Aorta (tissue), 5 donors: ENCODE results near the gene NFKBIZ. TPM values are rescaled to one million over a fixed set of nuclear protein-coding genes. Genes with fewer than 3 reads are reported as not detected.

Experiments used
- ATAC-seq: fragments of 200-7000 bp; cut with Tn5 transposase; one replicate; pipeline ENCODE4 v1.9.1; 2022; ENCODE audit warnings: moderate library complexity; ENCODE audit not compliant: low FRiP score
- DNase-seq, 2 donors: peaks; one replicate each; pipeline ENCODE4 v3.0.0-alpha.2; 2020
- H3K27ac ChIP-seq, 2 donors: one replicate each; pipeline ENCODE4 v1.5.1; 2013; ENCODE audit warnings: low read length in 2 of 2, mild to moderate bottlenecking in 2 of 2, moderate library complexity in 2 of 2, control low read depth in 1 of 2, inconsistent platforms in 1 of 2, low read depth in 1 of 2
- H3K27me3 ChIP-seq, 2 donors: one replicate each; pipeline ENCODE4 v1.6.1; 2013; ENCODE audit warnings: control low read depth in 1 of 2, low read length in 1 of 2, mild to moderate bottlenecking in 1 of 2, moderate library complexity in 1 of 2; ENCODE audit not compliant: insufficient read depth in 2 of 2, control insufficient read depth in 1 of 2
- H3K36me3 ChIP-seq, 2 donors: one replicate each; pipeline ENCODE4 v1.6.1; 2013; ENCODE audit warnings: control low read depth in 1 of 2, low read length in 1 of 2, mild to moderate bottlenecking in 1 of 2; ENCODE audit not compliant: insufficient read depth in 2 of 2, control insufficient read depth in 1 of 2
- H3K4me1 ChIP-seq, 2 donors: one replicate each; pipeline ENCODE4 v1.6.1; 2013; ENCODE audit warnings: low read length in 2 of 2, control low read depth in 1 of 2, mild to moderate bottlenecking in 1 of 2, moderate library complexity in 1 of 2; ENCODE audit not compliant: insufficient read depth in 2 of 2, control insufficient read depth in 1 of 2
- H3K4me3 ChIP-seq, 2 donors: one replicate each; pipeline ENCODE4 v1.5.1; 2013; ENCODE audit warnings: low read length in 2 of 2, control low read depth in 1 of 2, mild to moderate bottlenecking in 1 of 2
- H3K9me3 ChIP-seq: one replicate; pipeline ENCODE4 v1.6.1; 2013; ENCODE audit warnings: mild to moderate bottlenecking, low read length; ENCODE audit not compliant: control insufficient read depth
- WGBS, 2 donors: extraction: QIAGEN DNeasy Blood & Tissue Kit; methylation state at CpG; one replicate each; pipeline ENCODE4 v1.1.7; 2013; 5-methylcytosine and 5-hydroxymethylcytosine counted together
- intact Hi-C, 2 donors: fragments of 100-400 bp; cut with DNase I; formaldehyde crosslinking; loops; one replicate each; pipeline versions ENCODE4 v1.14.2 to v1.15.0; 2022
- polyA plus RNA-seq, 2 donors: library from polyadenylated mRNA; stranded (reverse); fragments of 200-250 nt; gene quantifications; one replicate each; pipeline ENCODE4 v1.2.3, GENCODE V29; 2013
- total RNA-seq, 2 donors: library from RNA; stranded (reverse); fragmentation: NEBNext Ultra II Directional; extraction: Animal tissue kit (Norgen Biotek cat#: 25700); gene quantifications; one replicate each; pipeline ENCODE4 v1.2.1, GENCODE V29; 2021
- donor health status: healthy with polysubstance abuse.
- donor health status: Bipolar disorder and iron deficiency.
- donor health status: DM: no; HTN: no; CAD: no.
- donor health status: DM: no; HTN: no; CAD: no.
- donor health status: DM: yes; HTN: yes; CAD: no.

The NFKBIZ gene
- total and polyA plus RNA-seq, 4 donors, result 6.5 to 198 (median 87.3) TPM

GRCh38 chr3:101819649-101820206, 29.6 kb upstream of the NFKBIZ start:
- Histone ChIP-seq H3K4me1 (no peaks in the 10 kb centered on the region), H3K27me3 (no peaks in the 10 kb centered on the region), H3K9me3 (no peaks in the 10 kb centered on the region), H3K36me3 (peaks cover 0 to 4% of the 10 kb centered on the region in 2 donors), H3K4me3 (no peak overlapping the region), H3K27ac (no peak overlapping the region)
- no peak for DNase-seq
- ATAC-seq, result no peak
- intact Hi-C loops, result loop anchor here in 1 of 2 donors (10.0 kb wide), 1 partner anchor 715 kb away; no protein-coding TSS in a partner anchor
- WGBS, 2 donors, result 93 to 95% methylated on average over 2 of the region's 2 CpGs

- no peak overlapping the region for H3K27ac ChIP-seq
- no peaks in the 10 kb centered on the region for H3K27me3 ChIP-seq
- DNase-seq, result no peak
- peaks cover 0 to 4% of the 10 kb centered on the region in 2 donors for H3K36me3 ChIP-seq
- ATAC-seq, result no peak
- intact Hi-C loops, result no loop called here
- no peaks in the 10 kb centered on the region for H3K4me1 ChIP-seq
- WGBS, 2 donors, result 98% methylated on average over 19 of the region's 19 CpGs
- no peaks in the 10 kb centered on the region for H3K9me3 ChIP-seq
- no peak overlapping the region for H3K4me3 ChIP-seq
These were observed 27.8 kb upstream of the NFKBIZ start for GRCh38 chr3:101821503-101821902.

GRCh38 chr3:101823525-101823924, 25.8 kb upstream of the NFKBIZ start:
- Histone ChIP-seq H3K36me3 (peaks cover 0 to 4% of the 10 kb centered on the region in 2 donors), H3K27ac (no peak overlapping the region), H3K27me3 (no peaks in the 10 kb centered on the region), H3K4me1 (no peaks in the 10 kb centered on the region), H3K4me3 (no peak overlapping the region), H3K9me3 (no peaks in the 10 kb centered on the region)
- ATAC-seq, result no peak
- intact Hi-C loops, result no loop called here
- WGBS, 2 donors, result 71 to 75% methylated on average over 5 of the region's 5 CpGs
- DNase-seq, result no peak

- intact Hi-C loops, result no loop called here
- no peak for DNase-seq
- Histone ChIP-seq H3K4me1 (no peaks in the 10 kb centered on the region), H3K9me3 (no peaks in the 10 kb centered on the region), H3K27me3 (no peaks in the 10 kb centered on the region), H3K36me3 (peaks cover 0 to 4% of the 10 kb centered on the region in 2 donors), H3K27ac (peak overlapping the region in 1 of 2 donors; percentile 5), H3K4me3 (no peak overlapping the region)
- ATAC-seq, result no peak
- WGBS, 2 donors, result 61 to 66% methylated on average over 3 of the region's 3 CpGs
These were observed 24.6 kb upstream of the NFKBIZ start for GRCh38 chr3:101824702-101825101.

GRCh38 chr3:101825904-101826445, 23.3 kb upstream of the NFKBIZ start:
- intact Hi-C loops, result no loop called here
- ATAC-seq (no peak), DNase-seq (no peak)
- Histone ChIP-seq H3K4me3 (no peak overlapping the region), H3K4me1 (peaks cover 0 to 6% of the 10 kb centered on the region in 2 donors), H3K9me3 (no peaks in the 10 kb centered on the region), H3K36me3 (peaks cover 0 to 4% of the 10 kb centered on the region in 2 donors), H3K27ac (no peak overlapping the region), H3K27me3 (no peaks in the 10 kb centered on the region)
- 70 to 72% methylated on average over 2 of the region's 2 CpGs for WGBS, 2 donors

- intact Hi-C loops, result loop anchor here (1.0 to 2.0 kb wide), 2 partner anchors 21 to 23 kb away; partner anchors contain the start of gene NFKBIZ (in 1 of the 2)
- no peaks in the 10 kb centered on the region for H3K27me3 ChIP-seq
- peak; percentile 88 to 90 for DNase-seq
- 1% methylated on average over 30 of the region's 30 CpGs for WGBS, 2 donors
- H3K36me3 ChIP-seq, result no peaks in the 10 kb centered on the region
- peaks cover 0 to 6% of the 10 kb centered on the region in 2 donors for H3K4me1 ChIP-seq
- H3K4me3 ChIP-seq, result peak overlapping the region; percentile 49 to 57
- ATAC-seq, result peak; percentile 92
- H3K27ac ChIP-seq, result peak overlapping the region; percentile 3 to 68
- H3K9me3 ChIP-seq, result no peaks in the 10 kb centered on the region
These were observed 21.8 kb upstream of the NFKBIZ start for GRCh38 chr3:101827211-101828174.

- peak overlapping the region; percentile 18 to 25 for H3K27ac ChIP-seq
- intact Hi-C loops, result loop anchor here in 1 of 2 donors (2.0 kb wide), 1 partner anchor 21 kb away; the partner anchor contains the start of gene NFKBIZ
- 1 to 7% methylated on average over 3 of the region's 3 CpGs for WGBS, 2 donors
- H3K36me3 ChIP-seq, result no peaks in the 10 kb centered on the region
- H3K27me3 ChIP-seq, result no peaks in the 10 kb centered on the region
- peak overlapping the region; percentile 49 to 57 for H3K4me3 ChIP-seq
- ATAC-seq, result no peak
- no peaks in the 10 kb centered on the region for H3K9me3 ChIP-seq
- DNase-seq, result no peak
- peaks cover 0 to 6% of the 10 kb centered on the region in 2 donors for H3K4me1 ChIP-seq
These were observed 21.0 kb upstream of the NFKBIZ start for GRCh38 chr3:101828276-101828675.

GRCh38 chr3:101828691-101829436, 20.4 kb upstream of the NFKBIZ start:
- Histone ChIP-seq H3K27me3 (no peaks in the 10 kb centered on the region), H3K36me3 (no peaks in the 10 kb centered on the region), H3K9me3 (no peaks in the 10 kb centered on the region), H3K27ac (peak overlapping the region; percentile 30 to 58), H3K4me3 (peak overlapping the region; percentile 50 to 57), H3K4me1 (peaks cover 0 to 6% of the 10 kb centered on the region in 2 donors)
- intact Hi-C loops, result loop anchor here in 1 of 2 donors (2.0 kb wide), 1 partner anchor 20 kb away; the partner anchor contains the start of gene NFKBIZ
- ATAC-seq (peak; percentile 87), DNase-seq (peak; percentile 73 to 82)
- WGBS, 2 donors, result 19 to 22% methylated on average over 9 of the region's 9 CpGs
